ENCODE measurements around the gene IGSF21. TPM values are rescaled to one million over a fixed set of nuclear protein-coding genes. Genes with fewer than 3 reads are reported as not detected.

The IGSF21 gene
- total RNA-seq, 1 experiment from 2014 or later = not detected

- CTCF ChIA-PET = no interaction called here
- H3K27ac Mint-ChIP-seq (ENCODE audit: unreplicated experiment) = no peak overlapping the region
- DNase-seq = no peak
- no peak overlapping the region for H3K4me3 Mint-ChIP-seq (ENCODE audit: low read depth, unreplicated experiment)
- no TSS peak for BruUV-seq (replicated peaks)
- TF ChIP-seq CTCF (IDR thresholded peaks at IDR 0.05; ENCODE audit: unreplicated experiment) = no peak
- intact Hi-C loops (cut with micrococcal nuclease; ENCODE audit: unreplicated experiment) = no loop called here
- peaks cover 62% of the 10 kb centered on the region for H3K27me3 Mint-ChIP-seq (ENCODE audit: unreplicated experiment)
- H3K4me1 Mint-ChIP-seq (ENCODE audit: low read depth, unreplicated experiment) = no peaks in the 10 kb centered on the region
- no peaks in the 10 kb centered on the region for H3K36me3 Mint-ChIP-seq (ENCODE audit: insufficient read depth, unreplicated experiment)
- H3K9me3 Mint-ChIP-seq (ENCODE audit: low read depth, unreplicated experiment) = no peaks in the 10 kb centered on the region
Observed at GRCh38 chr1:18142969-18143368, 35.4 kb downstream of the IGSF21 start.

GRCh38 chr1:18144062-18144461 lies 36.5 kb downstream of the IGSF21 start:
- H3K27me3 Mint-ChIP-seq (ENCODE audit: unreplicated experiment) = peaks cover 69% of the 10 kb centered on the region
- TF ChIP-seq CTCF (IDR thresholded peaks at IDR 0.05; ENCODE audit: unreplicated experiment) = no peak
- no peak overlapping the region for H3K27ac Mint-ChIP-seq (ENCODE audit: unreplicated experiment)
- DNase-seq = no peak
- H3K4me1 Mint-ChIP-seq (ENCODE audit: low read depth, unreplicated experiment) = no peaks in the 10 kb centered on the region
- BruUV-seq (replicated peaks) = no TSS peak
- no peak overlapping the region for H3K4me3 Mint-ChIP-seq (ENCODE audit: low read depth, unreplicated experiment)
- H3K9me3 Mint-ChIP-seq (ENCODE audit: low read depth, unreplicated experiment) = no peaks in the 10 kb centered on the region
- CTCF ChIA-PET = no interaction called here
- intact Hi-C loops (cut with micrococcal nuclease; ENCODE audit: unreplicated experiment) = no loop called here
- no peaks in the 10 kb centered on the region for H3K36me3 Mint-ChIP-seq (ENCODE audit: insufficient read depth, unreplicated experiment)

- Mint-ChIP-seq H3K27ac (ENCODE audit: unreplicated experiment) (no peak overlapping the region), H3K27me3 (ENCODE audit: unreplicated experiment) (peaks cover 79% of the 10 kb centered on the region), H3K36me3 (ENCODE audit: insufficient read depth, unreplicated experiment) (no peaks in the 10 kb centered on the region), H3K4me3 (ENCODE audit: low read depth, unreplicated experiment) (no peak overlapping the region), H3K9me3 (ENCODE audit: low read depth, unreplicated experiment) (no peaks in the 10 kb centered on the region), H3K4me1 (ENCODE audit: low read depth, unreplicated experiment) (no peaks in the 10 kb centered on the region)
- no TSS peak for BruUV-seq (replicated peaks)
- intact Hi-C loops (cut with micrococcal nuclease; ENCODE audit: unreplicated experiment) = no loop called here
- CTCF ChIA-PET = no interaction called here
- DNase-seq = no peak
- TF ChIP-seq CTCF (IDR thresholded peaks at IDR 0.05; ENCODE audit: unreplicated experiment) = no peak
Observed at GRCh38 chr1:18144916-18145647, 37.5 kb downstream of the IGSF21 start.

- DNase-seq = no peak
- Mint-ChIP-seq H3K4me1 (ENCODE audit: low read depth, unreplicated experiment) (no peaks in the 10 kb centered on the region), H3K4me3 (ENCODE audit: low read depth, unreplicated experiment) (no peak overlapping the region), H3K27ac (ENCODE audit: unreplicated experiment) (no peak overlapping the region), H3K9me3 (ENCODE audit: low read depth, unreplicated experiment) (no peaks in the 10 kb centered on the region), H3K27me3 (ENCODE audit: unreplicated experiment) (peaks cover 83% of the 10 kb centered on the region), H3K36me3 (ENCODE audit: insufficient read depth, unreplicated experiment) (no peaks in the 10 kb centered on the region)
- intact Hi-C loops (cut with micrococcal nuclease; ENCODE audit: unreplicated experiment) = no loop called here
- CTCF ChIA-PET = no interaction called here
- no peak for TF ChIP-seq CTCF (IDR thresholded peaks at IDR 0.05; ENCODE audit: unreplicated experiment)
- no TSS peak for BruUV-seq (replicated peaks)
Observed at GRCh38 chr1:18145851-18146618, 38.4 kb downstream of the IGSF21 start.
